AG09319 (cell line): ENCODE data around the gene CACNA1E.

Source experiments
- DNase-seq: peaks from one replicate; pipeline ENCODE4 v3.0.0-alpha.2; 2010; ENCODE audit warnings: low read depth; ENCODE audit errors: extremely low read depth
- TF ChIP-seq, protein P1 (sequence below): IDR thresholded peaks from 2 replicates; pipeline ENCODE4 v1.5.1; 2011; ENCODE audit warnings: low read depth, mild to moderate bottlenecking, inconsistent platforms, low read length, moderate library complexity

The CACNA1E gene

DNA sequence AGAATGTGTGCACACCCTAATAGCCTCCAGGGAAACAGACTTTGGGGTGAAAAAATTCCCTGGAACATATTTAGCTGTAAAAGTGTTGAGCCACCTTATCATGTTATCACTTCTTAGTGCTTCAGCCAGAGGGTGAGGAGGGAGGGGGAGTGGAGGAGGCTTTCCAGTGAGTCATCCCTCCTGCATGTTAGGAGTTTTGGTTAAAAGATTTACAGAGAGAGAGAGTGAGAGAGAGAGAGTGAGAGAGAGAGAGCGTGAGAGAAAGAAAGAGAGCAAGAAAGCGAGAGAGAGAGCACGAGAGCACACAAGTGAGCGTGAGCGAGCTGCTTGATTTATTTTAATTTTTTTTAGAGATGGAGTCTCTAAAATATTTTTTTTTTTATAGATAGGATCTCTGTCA lies 13.5 kb upstream of the CACNA1E start:
- peak; percentile 8 for DNase-seq
- TF ChIP-seq, protein P1, sequence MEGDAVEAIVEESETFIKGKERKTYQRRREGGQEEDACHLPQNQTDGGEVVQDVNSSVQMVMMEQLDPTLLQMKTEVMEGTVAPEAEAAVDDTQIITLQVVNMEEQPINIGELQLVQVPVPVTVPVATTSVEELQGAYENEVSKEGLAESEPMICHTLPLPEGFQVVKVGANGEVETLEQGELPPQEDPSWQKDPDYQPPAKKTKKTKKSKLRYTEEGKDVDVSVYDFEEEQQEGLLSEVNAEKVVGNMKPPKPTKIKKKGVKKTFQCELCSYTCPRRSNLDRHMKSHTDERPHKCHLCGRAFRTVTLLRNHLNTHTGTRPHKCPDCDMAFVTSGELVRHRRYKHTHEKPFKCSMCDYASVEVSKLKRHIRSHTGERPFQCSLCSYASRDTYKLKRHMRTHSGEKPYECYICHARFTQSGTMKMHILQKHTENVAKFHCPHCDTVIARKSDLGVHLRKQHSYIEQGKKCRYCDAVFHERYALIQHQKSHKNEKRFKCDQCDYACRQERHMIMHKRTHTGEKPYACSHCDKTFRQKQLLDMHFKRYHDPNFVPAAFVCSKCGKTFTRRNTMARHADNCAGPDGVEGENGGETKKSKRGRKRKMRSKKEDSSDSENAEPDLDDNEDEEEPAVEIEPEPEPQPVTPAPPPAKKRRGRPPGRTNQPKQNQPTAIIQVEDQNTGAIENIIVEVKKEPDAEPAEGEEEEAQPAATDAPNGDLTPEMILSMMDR, result no peak

DNA sequence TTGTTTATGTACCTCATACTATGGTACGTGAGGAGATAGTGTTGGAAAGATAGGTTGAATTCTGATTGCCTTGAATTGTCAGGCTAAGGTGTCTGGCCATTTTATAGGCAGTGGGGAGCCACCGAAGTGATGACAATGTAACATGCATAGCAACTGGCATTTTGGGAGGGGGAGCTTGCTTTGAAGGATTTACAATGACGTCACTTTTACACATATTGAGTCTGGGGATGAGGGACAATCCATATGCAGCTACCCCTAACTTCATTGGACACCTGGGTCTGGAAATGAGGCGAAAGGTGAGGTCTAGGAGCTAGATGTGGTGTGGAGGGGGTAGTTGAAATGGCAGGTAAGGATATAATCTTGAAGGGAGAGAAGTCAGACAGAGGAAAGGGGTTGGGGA lies 7.7 kb upstream of the CACNA1E start:
- no peak for DNase-seq
- TF ChIP-seq, protein P1, result no peak

DNA sequence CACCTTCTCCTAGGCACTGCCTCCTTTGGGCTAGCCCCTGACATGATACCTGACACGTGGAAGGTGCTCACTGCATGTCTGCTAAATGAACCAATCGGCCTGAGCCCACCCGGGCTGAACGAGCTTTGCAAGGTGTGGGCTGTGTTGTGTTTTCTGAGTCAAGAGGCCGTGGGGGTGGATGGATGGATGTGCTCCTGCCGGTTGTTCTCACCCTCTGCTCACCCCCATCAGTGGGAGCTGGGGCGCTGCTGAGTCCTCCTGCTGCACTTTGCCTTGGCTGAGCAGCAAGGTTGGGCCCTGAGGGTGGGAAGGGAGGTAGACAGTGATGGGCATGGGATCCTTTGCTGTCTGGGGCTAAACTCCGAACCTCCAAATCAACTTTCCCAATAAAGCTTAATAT lies 6.7 kb upstream of the CACNA1E start:
- TF ChIP-seq, protein P1, result no peak
- no peak for DNase-seq

DNA sequence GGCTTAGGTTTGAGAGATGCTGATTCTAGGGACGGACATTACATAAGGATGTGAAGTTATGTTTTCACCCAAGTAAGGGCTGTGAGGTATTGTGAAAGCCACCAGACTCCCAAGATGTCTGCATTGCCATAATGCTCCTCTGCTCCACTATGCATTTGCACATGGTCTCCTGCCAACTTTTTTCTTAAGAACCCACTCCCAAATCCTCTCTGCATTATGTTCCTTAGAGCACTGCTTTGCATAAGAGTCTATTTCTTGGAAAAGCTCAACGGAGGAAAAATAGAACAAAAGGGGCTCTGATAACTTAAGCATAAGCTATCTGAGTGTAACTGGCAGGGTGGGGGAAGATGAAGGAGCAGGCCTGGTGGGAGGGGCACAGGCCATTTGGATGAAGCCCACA lies 5.0 kb upstream of the CACNA1E start:
- TF ChIP-seq, protein P1, result no peak
- DNase-seq, result no peak

DNA sequence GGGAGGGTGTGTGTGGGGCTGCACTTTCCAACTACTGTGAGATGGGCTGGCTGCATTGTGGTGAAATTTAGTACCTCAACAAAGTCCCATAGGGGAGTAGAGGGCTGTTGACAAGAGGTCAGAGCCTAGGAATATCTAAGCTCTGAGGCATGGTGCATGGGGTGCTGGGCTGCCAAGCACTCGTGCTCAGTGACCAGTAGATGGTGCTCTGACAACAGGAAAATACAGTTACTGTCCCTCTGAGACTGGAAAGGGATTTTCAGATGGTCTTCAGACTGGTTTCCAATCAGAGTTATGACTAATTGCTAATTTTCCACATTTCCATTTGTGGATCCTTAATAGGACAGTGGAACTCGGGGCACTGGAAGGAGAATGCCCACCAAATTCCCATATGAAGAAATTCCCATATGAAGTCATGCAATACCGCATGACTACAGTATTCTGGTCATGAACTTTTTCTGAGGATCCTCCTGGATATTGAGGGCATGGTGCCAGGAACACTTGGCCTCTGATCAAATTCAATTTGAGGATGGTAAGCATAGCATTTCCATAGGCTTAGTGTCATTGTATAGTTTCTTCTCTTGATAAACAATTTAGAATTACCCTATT lies 4.1 kb upstream of the CACNA1E start:
- DNase-seq, result peak; percentile 16
- TF ChIP-seq, protein P1, result peak; percentile 76

DNA sequence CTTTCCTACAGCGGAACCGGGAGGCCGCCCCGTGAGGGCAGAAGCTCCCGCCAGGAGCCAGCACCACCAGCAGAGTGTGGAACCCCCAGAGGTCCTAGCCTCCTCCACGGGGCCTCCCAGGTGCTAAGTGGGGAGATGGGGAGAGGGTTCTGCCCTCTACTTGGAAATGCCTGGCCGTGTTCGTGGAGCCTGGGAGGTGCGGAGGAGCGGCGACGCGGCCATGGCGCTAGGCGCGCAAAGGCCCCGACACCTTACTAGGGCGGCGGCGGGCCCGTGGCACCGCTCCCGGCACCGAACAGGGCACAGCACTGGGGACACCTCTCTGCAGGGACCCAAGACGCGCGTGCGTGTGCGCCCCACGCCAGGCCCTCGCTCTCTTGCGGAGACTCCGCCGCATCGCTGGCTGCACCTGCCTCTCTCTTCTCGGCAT lies 1.3 kb upstream of the CACNA1E start:
- TF ChIP-seq, protein P1, result no peak
- no peak for DNase-seq

DNA sequence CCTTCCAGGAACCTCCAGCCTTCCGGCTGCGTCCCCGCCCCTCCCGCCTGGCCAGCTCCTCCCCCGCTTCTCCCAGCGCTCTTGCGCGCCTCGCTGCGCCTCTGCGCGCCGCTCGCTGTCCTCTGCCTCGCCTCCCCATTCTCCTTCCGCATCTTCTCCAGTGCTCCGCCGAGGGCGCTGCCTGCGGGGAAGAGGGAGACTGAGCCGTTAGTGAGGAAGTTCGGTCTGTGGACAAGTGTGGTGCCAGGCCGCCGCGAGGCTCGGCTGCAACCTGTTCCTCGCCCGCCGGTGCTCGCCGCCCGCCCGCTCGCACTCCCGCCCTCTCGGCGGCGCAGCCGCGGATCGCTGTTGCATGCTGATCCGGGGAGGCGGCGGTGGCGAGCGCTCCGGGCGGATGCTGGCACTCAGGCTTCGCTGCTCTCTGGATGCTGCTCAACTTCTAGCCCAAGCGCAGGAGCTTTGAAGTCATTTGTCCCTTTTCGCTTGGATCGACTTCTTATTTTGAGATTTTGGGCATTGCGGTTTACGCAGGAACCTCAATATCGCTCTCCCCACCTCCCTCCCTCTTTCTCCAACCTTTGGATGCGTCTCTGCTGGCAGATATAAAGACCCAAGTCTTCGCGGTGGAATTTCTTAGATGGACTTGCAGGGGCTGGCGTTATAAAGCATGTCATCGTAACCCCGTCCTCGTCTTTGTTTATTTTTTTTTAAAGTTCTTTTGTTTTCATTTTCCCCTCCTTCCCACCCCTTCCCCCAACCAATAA lies 614 bp upstream of the CACNA1E start:
- no peak for DNase-seq
- TF ChIP-seq, protein P1, result no peak
